Activated CD4-positive, CD25-positive, alpha-beta regulatory T cell treated with anti-CD3 and anti-CD28 coated beads, Interleukin-2, amount 50 U/mL, for 16 hours (primary cell): Measurements from ENCODE around the gene OTUB1.
"Not testable (repeated sequence)": the region's sequence is repeated elsewhere in the genome, so short reads cannot be mapped to it uniquely, and the experiment has no call there.

Source experiments
- DNase-seq: peaks from one replicate; pipeline ENCODE4 v3.0.0-alpha.2; 2020; ENCODE audit warnings: low read depth, low spot score

Gene OTUB1

GRCh38 chr11:63986156-63986931 lies at the start of gene OTUB1:
Gene OTUB1 (plus strand): TSS chr11:63986438. CDS start chr11:63986457, 19 bp downstream.
- peak; percentile 76 for DNase-seq

GRCh38 chr11:63937713-63938478 lies 48.3 kb upstream of the OTUB1 start:
- no peak for DNase-seq

- peak; percentile 72 for DNase-seq
Measured at GRCh38 chr11:63938479-63939396, 47.5 kb upstream of the OTUB1 start, which contains the start of gene NAA40. Gene NAA40 (plus strand): TSS chr11:63939002. CDS start chr11:63939097, 95 bp downstream.

GRCh38 chr11:63939397-63939891 lies 46.8 kb upstream of the OTUB1 start:
- no peak for DNase-seq

GRCh38 chr11:63940786-63941185 lies 45.5 kb upstream of the OTUB1 start:
- DNase-seq, result no peak

GRCh38 chr11:63941901-63942300 lies 44.3 kb upstream of the OTUB1 start:
- DNase-seq, result no peak

GRCh38 chr11:63942803-63943202 lies 43.4 kb upstream of the OTUB1 start:
- no peak for DNase-seq

GRCh38 chr11:63944987-63945386 lies 41.3 kb upstream of the OTUB1 start:
- DNase-seq, result no peak

GRCh38 chr11:63945477-63946163 lies 40.6 kb upstream of the OTUB1 start:
- no peak for DNase-seq

GRCh38 chr11:63951779-63952536 lies 34.3 kb upstream of the OTUB1 start:
- DNase-seq, result no peak

GRCh38 chr11:63952570-63952969 lies 33.7 kb upstream of the OTUB1 start:
- no peak for DNase-seq

- no peak for DNase-seq
Measured at GRCh38 chr11:63958008-63958407, 28.2 kb upstream of the OTUB1 start.

GRCh38 chr11:63961608-63962412 lies 24.4 kb upstream of the OTUB1 start:
- DNase-seq, result no peak

GRCh38 chr11:63963895-63964294 lies 22.3 kb upstream of the OTUB1 start:
- not testable (repeated sequence) for DNase-seq

- DNase-seq, result no peak
Measured at GRCh38 chr11:63966444-63966843, 19.8 kb upstream of the OTUB1 start.

GRCh38 chr11:63969461-63969860 lies 16.8 kb upstream of the OTUB1 start:
- no peak for DNase-seq

GRCh38 chr11:63970902-63971301 lies 15.3 kb upstream of the OTUB1 start:
- no peak for DNase-seq

- DNase-seq, result not testable (repeated sequence)
Measured at GRCh38 chr11:63973912-63974258, 12.4 kb upstream of the OTUB1 start.
